ENCODE results near the gene KRTAP4-16.

GRCh38 chr17:41063449-41063848 lies 38.6 kb downstream of the KRTAP4-16 start:
- TF ChIP-seq EZH2 (IDR thresholded peaks at IDR 0.05): no peak
- TF ChIP-seq POLR2AphosphoS5 (IDR thresholded peaks at IDR 0.05; ENCODE audit: borderline replicate concordance, low read depth, low read length): no peak

Data from SK-N-MC (cell line).